Duodenal mucosa (tissue), 2 donors: Measurements from ENCODE around the gene CAMK1G.

Experiments
- H3K27ac ChIP-seq: one replicate; pipeline ENCODE4 v1.7.0; 2013; ENCODE audit warnings: low read depth, low read length
- H3K27me3 ChIP-seq, 2 donors: one replicate each; pipeline ENCODE4 v1.7.0; 2013; ENCODE audit warnings: low read length in 2 of 2, control low read depth in 1 of 2; ENCODE audit not compliant: insufficient read depth in 2 of 2, control insufficient read depth in 1 of 2
- H3K36me3 ChIP-seq, 2 donors: one replicate each; pipeline ENCODE4 v1.7.0; 2013; ENCODE audit warnings: low read length in 2 of 2, control low read depth in 1 of 2; ENCODE audit not compliant: insufficient read depth in 2 of 2, control insufficient read depth in 1 of 2
- H3K4me1 ChIP-seq, 2 donors: one replicate each; pipeline ENCODE4 v1.7.0; 2013; ENCODE audit warnings: low read length in 2 of 2, control low read depth in 1 of 2; ENCODE audit not compliant: insufficient read depth in 2 of 2, control insufficient read depth in 1 of 2
- H3K4me3 ChIP-seq, 2 donors: one replicate each; pipeline ENCODE4 v1.7.0; 2013; ENCODE audit warnings: low read length in 2 of 2, low read depth in 1 of 2
- H3K9ac ChIP-seq, 2 donors: one replicate each; pipeline ENCODE4 v1.7.0; 2013; ENCODE audit warnings: low read length in 2 of 2, low read depth in 1 of 2
- H3K9me3 ChIP-seq, 2 donors: one replicate each; pipeline ENCODE4 v1.7.0; 2013; ENCODE audit warnings: low read length in 2 of 2, control low read depth in 1 of 2; ENCODE audit not compliant: control insufficient read depth in 1 of 2

Gene CAMK1G

GRCh38 chr1:209657918-209658317, 74.4 kb downstream of the CAMK1G start:
- H3K9me3 ChIP-seq: no peaks in the 10 kb centered on the region
- H3K27ac ChIP-seq: no peak overlapping the region
- peaks cover 59 to 60% of the 10 kb centered on the region in 2 donors for H3K4me1 ChIP-seq
- H3K4me3 ChIP-seq: no peak overlapping the region
- H3K36me3 ChIP-seq: no peaks in the 10 kb centered on the region
- no peak overlapping the region for H3K9ac ChIP-seq
- no peaks in the 10 kb centered on the region for H3K27me3 ChIP-seq

DNA sequence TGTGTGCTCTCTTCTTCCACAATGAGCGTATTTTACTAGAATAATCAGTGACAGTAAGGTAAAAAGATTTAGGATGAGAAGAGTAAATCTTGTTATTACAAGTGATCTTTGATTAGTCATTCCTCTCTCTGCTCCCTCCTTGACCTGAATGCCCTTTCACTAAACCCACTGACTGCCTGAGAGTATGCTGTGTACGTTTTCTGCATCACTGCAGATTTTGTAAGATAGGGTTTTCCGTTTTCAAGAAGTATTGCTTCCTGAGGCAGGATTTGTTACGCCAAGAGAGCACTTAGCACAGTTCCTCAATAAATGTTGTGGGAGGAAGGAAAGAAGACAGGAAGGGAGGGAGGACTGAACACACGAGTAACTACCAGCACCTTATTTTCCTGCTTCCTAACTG, 76.4 kb downstream of the CAMK1G start:
- Histone ChIP-seq H3K27me3 (no peaks in the 10 kb centered on the region), H3K4me1 (peaks cover 42 to 44% of the 10 kb centered on the region in 2 donors), H3K9ac (no peak overlapping the region)

DNA sequence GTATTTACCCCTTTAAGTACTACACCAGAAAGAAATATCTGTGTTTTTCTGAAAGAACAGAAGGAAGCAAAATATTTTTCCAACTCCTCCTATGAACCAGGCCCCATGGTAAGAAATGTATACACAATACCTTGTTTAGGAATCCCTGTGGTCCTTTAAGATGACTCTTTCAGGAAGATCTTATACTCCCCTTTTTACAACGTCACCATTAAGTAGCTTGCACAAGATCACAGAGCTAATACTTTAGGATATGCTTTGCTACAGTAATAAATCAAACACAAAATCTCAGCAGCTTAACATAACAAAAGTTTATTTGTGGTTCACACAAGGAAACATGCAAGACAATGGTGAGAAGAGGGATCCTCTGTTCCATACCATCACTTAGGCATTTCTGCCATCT, 77.6 kb downstream of the CAMK1G start:
- no peak overlapping the region for H3K27ac ChIP-seq

More for the DNA sequence above, 76.4 kb downstream of the CAMK1G start:
- no peaks in the 10 kb centered on the region for H3K9me3 ChIP-seq
- no peaks in the 10 kb centered on the region for H3K36me3 ChIP-seq
- no peak overlapping the region for H3K4me3 ChIP-seq
- no peak overlapping the region for H3K27ac ChIP-seq

DNA sequence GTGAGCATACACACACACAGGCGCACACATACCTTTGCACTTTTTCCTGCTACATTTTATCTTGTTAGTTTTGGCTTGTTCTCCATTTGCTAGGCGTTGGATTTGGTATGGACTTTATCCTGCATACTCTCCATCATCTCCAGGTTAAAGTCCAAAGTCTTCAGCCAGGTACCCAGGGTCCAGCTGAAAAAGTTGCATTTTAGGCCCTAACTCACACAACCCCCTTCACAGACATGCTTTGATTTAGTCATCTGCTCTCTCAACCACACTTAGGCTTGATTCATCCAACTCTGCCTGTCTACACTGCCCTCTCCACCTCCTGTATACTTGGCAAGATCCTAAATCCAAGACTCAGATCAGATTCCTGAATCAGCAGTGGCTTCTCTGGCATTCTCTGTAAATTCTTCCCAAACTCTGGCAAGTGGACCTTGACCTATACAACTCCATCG, 79.4 kb downstream of the CAMK1G start:
- no peaks in the 10 kb centered on the region for H3K27me3 ChIP-seq

More for the DNA sequence above, 77.6 kb downstream of the CAMK1G start:
- Histone ChIP-seq H3K9me3 (no peaks in the 10 kb centered on the region), H3K9ac (no peak overlapping the region), H3K36me3 (no peaks in the 10 kb centered on the region), H3K4me3 (no peak overlapping the region), H3K4me1 (peaks cover 33 to 39% of the 10 kb centered on the region in 2 donors), H3K27me3 (no peaks in the 10 kb centered on the region)

More for the DNA sequence above, 79.4 kb downstream of the CAMK1G start:
- Histone ChIP-seq H3K9me3 (no peaks in the 10 kb centered on the region), H3K4me1 (peaks cover 19 to 27% of the 10 kb centered on the region in 2 donors), H3K9ac (no peak overlapping the region), H3K4me3 (no peak overlapping the region), H3K27ac (no peak overlapping the region), H3K36me3 (no peaks in the 10 kb centered on the region)
